MM.1S (cell line): Measurements from ENCODE around the gene CSKMT.

Experiments used
- CTCF ChIP-seq: fragments of 300-600 bp; sonication (generic); IDR thresholded peaks from 2 replicates; pipeline ENCODE4 v1.5.1; 2016; ENCODE audit warnings: antibody characterized with exemption, low read length, mixed read lengths
- EZH2 ChIP-seq: fragments of 300-600 bp; sonication (generic); optimal IDR thresholded peaks from 2 replicates; pipeline ENCODE3; 2017; ENCODE audit warnings: low read depth, mild to moderate bottlenecking, antibody characterized with exemption, low read length, mixed read lengths

GRCh38 chr11:62706850-62707247 is 41.7 kb downstream of the CSKMT start:
- TF ChIP-seq CTCF (no peak), EZH2 (no peak)
